ENCODE data around the gene TMEM156.

- TF ChIP-seq CTCF (IDR thresholded peaks at IDR 0.05) = no peak
- TF ChIP-seq POLR2A (IDR thresholded peaks at IDR 0.05) = no peak
Measured at GRCh38 chr4:38976308-38976707, 55.9 kb downstream of the TMEM156 start.

Measured in right lobe of liver (tissue), 4 donors.